Breast epithelium (tissue), 3 donors: Measurements from ENCODE around the gene ADSS2.

Experiments
- CTCF ChIP-seq, 3 donors: fragments of 450-650 bp; IDR thresholded peaks; one replicate each; pipeline ENCODE4 v1.5.1; 2016 to 2017; ENCODE audit warnings: antibody characterized with exemption in 3 of 3, mild to moderate bottlenecking in 3 of 3, moderate library complexity in 3 of 3
- POLR2A ChIP-seq: fragments of 450-650 bp; IDR thresholded peaks from one replicate; pipeline ENCODE4 v1.6.1; 2016; ENCODE audit warnings: antibody characterized with exemption, mild to moderate bottlenecking, moderate library complexity
- POLR2AphosphoS5 ChIP-seq, 3 donors: sonication (generic); formaldehyde crosslinking; IDR thresholded peaks; one replicate each; pipeline ENCODE4 v1.6.1; 2017; ENCODE audit warnings: antibody characterized with exemption in 3 of 3

- TF ChIP-seq CTCF (IDR thresholded peaks at IDR 0.05) (no peak), POLR2A (no peak), POLR2AphosphoS5 (IDR thresholded peaks at IDR 0.05) (no peak)
Observed at GRCh38 chr1:244371242-244372141, 80.2 kb downstream of the ADSS2 start.
